HFFc6 (cell line): ENCODE results near the gene CYB561D2. TPM values are rescaled to one million over a fixed set of nuclear protein-coding genes. Genes with fewer than 3 reads are reported as not detected.
A peak's percentile ranks its signal among the peaks of the same experiment; 100 is the strongest.

Experiments used
- DNase-seq: peaks from one replicate; pipeline ENCODE4 v3.0.0-alpha.2; 2018
- H3K27ac Mint-ChIP-seq: 2 replicates; pipeline ENCODE4 v1.8.0; 2020; ENCODE audit warnings: mild to moderate bottlenecking, mixed read lengths
- H3K27me3 Mint-ChIP-seq: 2 replicates; pipeline ENCODE4 v1.8.0; 2021; ENCODE audit warnings: mild to moderate bottlenecking, moderate library complexity, mixed read lengths; ENCODE audit not compliant: insufficient read depth
- H3K36me3 Mint-ChIP-seq: 2 replicates; pipeline ENCODE4 v1.8.0; 2021; ENCODE audit warnings: low read depth, mixed read lengths
- H3K4me1 Mint-ChIP-seq: 2 replicates; pipeline ENCODE4 v1.8.0; 2020; ENCODE audit warnings: low read depth, mixed read lengths
- H3K4me3 Mint-ChIP-seq: 2 replicates; pipeline ENCODE4 v1.8.0; 2020; ENCODE audit warnings: mild to moderate bottlenecking, moderate library complexity, mixed read lengths
- H3K9me3 Mint-ChIP-seq: 2 replicates; pipeline ENCODE4 v1.8.0; 2020; ENCODE audit warnings: mild to moderate bottlenecking, mixed read lengths
- CTCF ChIP-seq: fragments of 200-600 bp; sonication (generic); IDR thresholded peaks from 2 replicates; pipeline ENCODE4 v1.5.0; 2021; ENCODE audit warnings: antibody characterized with exemption, mild to moderate bottlenecking
- total RNA-seq, 6 experiments: library from RNA; stranded (reverse); fragmentation: NEBNext Ultra II Directional; extraction: Animal tissue kit (Norgen Biotek cat#: 25700); gene quantifications; 2 replicates in 1 of 6; 3 replicates in 5 of 6; pipeline ENCODE4 v1.2.3, GENCODE V29; 2021

The CYB561D2 gene
- total RNA-seq, 6 experiments from 2014 or later, result 20.5 to 25.2 (median 24.0) TPM

- Mint-ChIP-seq H3K36me3 (peaks cover 20% of the 10 kb centered on the region), H3K4me1 (peaks cover 54% of the 10 kb centered on the region), H3K4me3 (no peak overlapping the region), H3K27me3 (peaks cover 4% of the 10 kb centered on the region; the same call in 1 of the 2 replicates), H3K27ac (peak overlapping the region; percentile 45), H3K9me3 (no peaks in the 10 kb centered on the region)
- no peak for TF ChIP-seq CTCF
- no peak for DNase-seq
Measured at GRCh38 chr3:50353245-50354004, 2.8 kb downstream of the CYB561D2 start.

- no peak overlapping the region for H3K4me3 Mint-ChIP-seq
- peaks cover 4% of the 10 kb centered on the region; the same call in 1 of the 2 replicates for H3K27me3 Mint-ChIP-seq
- H3K4me1 Mint-ChIP-seq, result peaks cover 55% of the 10 kb centered on the region
- DNase-seq, result no peak
- H3K9me3 Mint-ChIP-seq, result no peaks in the 10 kb centered on the region
- peaks cover 24% of the 10 kb centered on the region for H3K36me3 Mint-ChIP-seq
- no peak for TF ChIP-seq CTCF
- H3K27ac Mint-ChIP-seq, result no peak overlapping the region; the same call in 1 of the 2 replicates
Measured at GRCh38 chr3:50354186-50354764, 3.6 kb downstream of the CYB561D2 start.

GRCh38 chr3:50354850-50355249 is 4.2 kb downstream of the CYB561D2 start:
- TF ChIP-seq CTCF, result no peak
- peaks cover 53% of the 10 kb centered on the region for H3K4me1 Mint-ChIP-seq
- peaks cover 4% of the 10 kb centered on the region; the same call in 1 of the 2 replicates for H3K27me3 Mint-ChIP-seq
- no peak overlapping the region for H3K27ac Mint-ChIP-seq
- DNase-seq, result no peak
- H3K36me3 Mint-ChIP-seq, result peaks cover 24% of the 10 kb centered on the region
- H3K4me3 Mint-ChIP-seq, result no peak overlapping the region
- no peaks in the 10 kb centered on the region for H3K9me3 Mint-ChIP-seq

- peak; percentile 32; the same call in 1 of the 2 replicates for TF ChIP-seq CTCF
- peaks cover 45% of the 10 kb centered on the region for H3K4me1 Mint-ChIP-seq
- H3K36me3 Mint-ChIP-seq, result peaks cover 24% of the 10 kb centered on the region
- H3K27me3 Mint-ChIP-seq, result peaks cover 3% of the 10 kb centered on the region; the same call in 1 of the 2 replicates
- H3K9me3 Mint-ChIP-seq, result no peaks in the 10 kb centered on the region
- H3K27ac Mint-ChIP-seq, result no peak overlapping the region
- DNase-seq, result no peak
- peak overlapping the region; percentile 97 for H3K4me3 Mint-ChIP-seq
Measured at GRCh38 chr3:50355829-50356552, 5.3 kb downstream of the CYB561D2 start.

- Mint-ChIP-seq H3K9me3 (no peaks in the 10 kb centered on the region), H3K27me3 (peaks cover 3% of the 10 kb centered on the region; the same call in 1 of the 2 replicates), H3K4me1 (peaks cover 40% of the 10 kb centered on the region), H3K27ac (no peak overlapping the region), H3K4me3 (peak overlapping the region; percentile 97), H3K36me3 (peaks cover 24% of the 10 kb centered on the region)
- no peak for TF ChIP-seq CTCF
- DNase-seq, result no peak
Measured at GRCh38 chr3:50356553-50356952, 5.9 kb downstream of the CYB561D2 start.
